GM12892 (cell line): ENCODE results near the gene PNMA3.
"Not testable (repeated sequence)": the region's sequence is repeated elsewhere in the genome, so short reads cannot be mapped to it uniquely, and the experiment has no call there.

Source experiments
- DNase-seq: peaks from one replicate; pipeline ENCODE4 v3.0.0; 2011; ENCODE audit not compliant: insufficient read length
- FAIRE-seq: peaks from 2 replicates; lab custom pipeline; 2011; peaks lifted over from hg19 to GRCh38; lab: Jason Lieb, UNC
- POLR2A ChIP-seq: IDR thresholded peaks from 2 replicates; pipeline ENCODE4 v1.6.1; 2011; ENCODE audit warnings: low read depth, low read length, control low read depth
- POLR2AphosphoS5 ChIP-seq: IDR thresholded peaks from 2 replicates; pipeline ENCODE4 v1.6.1; 2011; ENCODE audit warnings: low read depth, low read length, control low read depth
- TAF1 ChIP-seq: IDR thresholded peaks from 2 replicates; pipeline ENCODE4 v1.6.1; 2011; ENCODE audit warnings: low read depth, mild to moderate bottlenecking, control low read depth, low read length, borderline replicate concordance

Gene PNMA3

GRCh38 chrX:153057281-153057680 is 1.0 kb downstream of the PNMA3 start:
- DNase-seq (no peak), FAIRE-seq (no peak)
- TF ChIP-seq POLR2A (no peak), TAF1 (no peak), POLR2AphosphoS5 (no peak)

GRCh38 chrX:153059191-153060094 is 3.2 kb downstream of the PNMA3 start:
- no peak for DNase-seq
- FAIRE-seq, result no peak
- TF ChIP-seq POLR2A (no peak), TAF1 (no peak), POLR2AphosphoS5 (no peak)

- DNase-seq (no peak), FAIRE-seq (no peak)
- TF ChIP-seq POLR2AphosphoS5 (no peak), POLR2A (no peak), TAF1 (no peak)
These were observed 3.8 kb downstream of the PNMA3 start for GRCh38 chrX:153060095-153060445.

GRCh38 chrX:153061732-153062131 is 5.5 kb downstream of the PNMA3 start:
- TF ChIP-seq POLR2AphosphoS5 (no peak), TAF1 (no peak), POLR2A (no peak)
- no peak for FAIRE-seq

GRCh38 chrX:153063315-153063714 is 7.0 kb downstream of the PNMA3 start:
- DNase-seq (no peak), FAIRE-seq (no peak)
- no peak for TF ChIP-seq POLR2A
- TF ChIP-seq TAF1, result no peak
- no peak for TF ChIP-seq POLR2AphosphoS5

More at GRCh38 chrX:153061732-153062131, 5.5 kb downstream of the PNMA3 start:
- no peak for DNase-seq

GRCh38 chrX:153064061-153064460 is 7.8 kb downstream of the PNMA3 start:
- no peak for DNase-seq

GRCh38 chrX:153065389-153065788 is 9.1 kb downstream of the PNMA3 start:
- DNase-seq (no peak), FAIRE-seq (no peak)
- no peak for TF ChIP-seq POLR2AphosphoS5
- no peak for TF ChIP-seq POLR2A
- no peak for TF ChIP-seq TAF1

More at GRCh38 chrX:153064061-153064460, 7.8 kb downstream of the PNMA3 start:
- FAIRE-seq, result no peak
- TF ChIP-seq TAF1, result no peak
- no peak for TF ChIP-seq POLR2A
- no peak for TF ChIP-seq POLR2AphosphoS5

GRCh38 chrX:153066402-153066801 is 10.1 kb downstream of the PNMA3 start:
- not testable (repeated sequence) for FAIRE-seq, DNase-seq

- not testable (repeated sequence) for FAIRE-seq, DNase-seq
These were observed 15.8 kb downstream of the PNMA3 start, which contains the start of gene PNMA6A for GRCh38 chrX:153071909-153072583. PNMA6A (plus strand) TSS chrX:153072454; CDS start chrX:153073063, 609 bp downstream.

GRCh38 chrX:153073331-153073730 is 17.1 kb downstream of the PNMA3 start:
- DNase-seq, FAIRE-seq: not testable (repeated sequence)

GRCh38 chrX:153074262-153074899 is 18.1 kb downstream of the PNMA3 start:
- no peak for FAIRE-seq
- TF ChIP-seq POLR2AphosphoS5 (no peak), POLR2A (no peak), TAF1 (no peak)
- DNase-seq, result no peak

GRCh38 chrX:153074935-153075334 is 18.7 kb downstream of the PNMA3 start:
- DNase-seq (no peak), FAIRE-seq (no peak)

GRCh38 chrX:153075366-153075765 is 19.1 kb downstream of the PNMA3 start:
- TF ChIP-seq TAF1 (no peak), POLR2AphosphoS5 (no peak), POLR2A (no peak)
- no peak for DNase-seq

More at GRCh38 chrX:153074935-153075334, 18.7 kb downstream of the PNMA3 start:
- TF ChIP-seq TAF1, result no peak
- TF ChIP-seq POLR2AphosphoS5, result no peak
- TF ChIP-seq POLR2A, result no peak

GRCh38 chrX:153077437-153078135 is 21.3 kb downstream of the PNMA3 start:
- DNase-seq, FAIRE-seq: not testable (repeated sequence)

More at GRCh38 chrX:153075366-153075765, 19.1 kb downstream of the PNMA3 start:
- no peak for FAIRE-seq

GRCh38 chrX:153083238-153083923 is 27.1 kb downstream of the PNMA3 start:
- FAIRE-seq, DNase-seq: not testable (repeated sequence)
